Epithelial cell of proximal tubule (primary cell): ENCODE measurements around the gene PXDN. TPM values are rescaled to one million over a fixed set of nuclear protein-coding genes. Genes with fewer than 3 reads are reported as not detected.

ENCODE experiments used
- DNase-seq: peaks from one replicate; pipeline ENCODE4 v3.0.0-alpha.2; 2011; ENCODE audit warnings: low read depth
- H3K4me3 ChIP-seq: 2 replicates; pipeline ENCODE4 v1.5.1; 2011; ENCODE audit warnings: low read depth, mild to moderate bottlenecking, low read length
- total RNA-seq: library from RNA; depleted of rRNA; stranded (reverse); fragments of >200 nt; gene quantifications from 2 replicates; pipeline ENCODE4 v1.2.3, GENCODE V29; 2015
- TF ChIP-seq, protein P1 (sequence below): conservative IDR thresholded peaks from 2 replicates; pipeline ENCODE4 v1.5.1; 2012; ENCODE audit warnings: low read depth, mild to moderate bottlenecking, low read length

The PXDN gene
- total RNA-seq, 1 donor from 2014 or later: 197 TPM

DNA sequence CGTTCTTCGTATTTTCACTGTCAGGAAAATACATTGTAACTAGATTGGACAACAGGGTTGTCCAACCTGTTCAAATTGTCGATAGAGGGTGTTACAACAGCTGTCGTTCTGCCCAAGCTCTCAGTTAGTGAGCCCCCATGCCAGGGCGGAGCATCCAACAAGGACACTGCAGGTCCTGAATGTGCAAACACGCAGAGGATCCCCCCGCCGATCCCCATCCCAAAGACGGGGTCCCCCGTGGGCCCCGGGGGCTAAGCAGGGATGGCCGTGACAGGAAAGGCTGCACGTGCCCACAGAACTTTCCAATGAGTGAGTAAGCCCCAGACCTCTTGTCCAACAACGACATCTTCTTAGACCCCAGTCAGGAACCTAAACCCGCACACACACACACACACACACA lies 140.8 kb downstream of the PXDN start:
- TF ChIP-seq, protein P1, sequence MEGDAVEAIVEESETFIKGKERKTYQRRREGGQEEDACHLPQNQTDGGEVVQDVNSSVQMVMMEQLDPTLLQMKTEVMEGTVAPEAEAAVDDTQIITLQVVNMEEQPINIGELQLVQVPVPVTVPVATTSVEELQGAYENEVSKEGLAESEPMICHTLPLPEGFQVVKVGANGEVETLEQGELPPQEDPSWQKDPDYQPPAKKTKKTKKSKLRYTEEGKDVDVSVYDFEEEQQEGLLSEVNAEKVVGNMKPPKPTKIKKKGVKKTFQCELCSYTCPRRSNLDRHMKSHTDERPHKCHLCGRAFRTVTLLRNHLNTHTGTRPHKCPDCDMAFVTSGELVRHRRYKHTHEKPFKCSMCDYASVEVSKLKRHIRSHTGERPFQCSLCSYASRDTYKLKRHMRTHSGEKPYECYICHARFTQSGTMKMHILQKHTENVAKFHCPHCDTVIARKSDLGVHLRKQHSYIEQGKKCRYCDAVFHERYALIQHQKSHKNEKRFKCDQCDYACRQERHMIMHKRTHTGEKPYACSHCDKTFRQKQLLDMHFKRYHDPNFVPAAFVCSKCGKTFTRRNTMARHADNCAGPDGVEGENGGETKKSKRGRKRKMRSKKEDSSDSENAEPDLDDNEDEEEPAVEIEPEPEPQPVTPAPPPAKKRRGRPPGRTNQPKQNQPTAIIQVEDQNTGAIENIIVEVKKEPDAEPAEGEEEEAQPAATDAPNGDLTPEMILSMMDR: no peak
- no peak for DNase-seq
- H3K4me3 ChIP-seq: no peak overlapping the region

DNA sequence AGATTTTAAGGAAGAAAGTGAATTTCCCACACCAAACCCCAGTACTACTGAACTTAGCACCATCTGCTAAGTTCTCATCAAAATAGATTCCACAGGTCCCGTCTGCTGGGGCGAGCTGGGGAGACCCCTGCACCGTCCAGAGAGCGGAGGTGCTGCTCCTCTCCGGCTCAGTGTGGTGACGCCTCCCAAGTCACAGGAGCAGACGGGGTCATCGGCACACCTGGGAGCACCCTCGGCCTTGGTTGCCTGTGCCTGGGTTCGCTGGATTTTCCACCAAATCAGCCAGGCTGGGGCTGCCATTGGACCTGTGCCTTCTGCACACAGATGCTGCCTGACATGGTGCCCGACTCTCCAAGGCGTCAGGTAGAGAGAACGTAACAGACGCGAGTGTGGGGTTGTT lies 141.3 kb downstream of the PXDN start:
- no peak for DNase-seq
- H3K4me3 ChIP-seq: no peak overlapping the region
- TF ChIP-seq, protein P1: no peak

DNA sequence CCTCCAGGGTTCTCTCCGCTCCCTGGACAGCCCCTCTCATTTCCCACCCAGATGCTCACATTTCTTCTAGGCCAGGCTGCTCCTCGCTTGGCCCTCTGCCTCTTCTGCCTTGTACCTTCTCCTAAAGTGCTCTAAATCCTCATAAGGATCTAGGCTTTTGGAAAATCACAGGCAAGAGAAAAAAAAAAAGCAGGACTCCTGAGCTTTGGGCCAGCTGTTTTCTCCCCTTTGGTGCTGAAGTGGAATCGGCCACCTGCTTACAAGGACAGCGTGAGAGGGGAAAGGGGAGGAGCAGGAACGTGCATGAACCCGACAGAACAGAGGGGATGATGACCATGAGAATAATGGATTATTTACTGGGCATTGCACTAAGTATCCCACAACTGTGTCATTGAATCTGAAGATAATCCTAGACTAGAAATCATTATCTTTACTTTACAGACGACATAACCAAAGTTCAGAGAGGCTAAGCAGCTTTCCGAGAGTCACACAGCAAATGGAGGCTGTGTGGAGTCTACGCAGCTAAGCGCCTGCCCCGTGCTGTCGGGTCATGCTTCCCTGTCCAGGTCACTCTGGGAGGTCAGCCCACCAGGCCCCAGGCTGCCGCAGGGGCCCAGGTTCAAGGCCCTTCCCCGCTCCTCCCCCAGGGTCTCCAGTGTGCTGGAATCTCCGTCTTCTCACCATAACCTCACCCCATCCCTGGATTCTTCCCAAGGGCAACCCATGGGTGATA lies 141.9 kb downstream of the PXDN start:
- DNase-seq: no peak
- TF ChIP-seq, protein P1: no peak
- H3K4me3 ChIP-seq: no peak overlapping the region

DNA sequence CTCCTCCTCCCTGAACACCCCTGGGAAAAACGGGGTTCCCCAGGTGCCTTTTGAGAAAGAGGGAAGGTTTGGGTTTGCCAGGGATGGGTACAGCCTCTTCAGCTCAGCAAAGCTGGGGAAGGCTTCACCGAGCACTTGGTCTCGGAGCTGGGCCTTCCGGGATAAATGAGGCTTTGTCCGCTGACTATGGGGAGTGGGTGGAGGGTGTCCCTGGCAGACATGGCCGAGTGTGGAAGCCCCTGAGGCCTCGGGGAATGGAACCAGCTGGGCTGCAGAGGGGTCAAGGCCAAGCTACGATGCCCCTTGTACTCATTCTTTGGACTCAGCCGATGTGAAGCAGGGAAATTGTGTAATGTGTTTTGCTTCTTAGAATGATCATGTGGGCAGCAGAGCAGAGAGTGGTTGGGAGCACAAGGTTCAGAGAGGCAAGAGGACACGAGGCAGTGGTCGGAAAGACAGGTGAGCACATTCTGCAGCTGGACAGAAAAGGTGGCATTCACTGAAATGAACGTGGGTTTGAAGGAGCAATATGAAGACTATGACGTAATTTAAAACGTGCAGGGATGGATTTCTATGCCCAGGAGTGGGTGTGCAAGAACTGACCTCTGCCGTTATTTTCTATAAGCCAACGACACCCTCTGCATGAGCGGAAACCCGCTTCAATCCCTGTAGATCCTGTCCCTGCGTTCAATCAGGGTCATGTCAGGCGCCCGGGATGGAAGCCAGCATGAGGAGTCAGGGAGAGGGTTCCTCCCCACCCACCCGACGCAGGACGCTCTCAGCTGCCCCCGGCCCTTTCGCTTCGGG lies 142.6 kb downstream of the PXDN start:
- DNase-seq: peak; percentile 66
- H3K4me3 ChIP-seq: no peak overlapping the region
- TF ChIP-seq, protein P1: no peak

DNA sequence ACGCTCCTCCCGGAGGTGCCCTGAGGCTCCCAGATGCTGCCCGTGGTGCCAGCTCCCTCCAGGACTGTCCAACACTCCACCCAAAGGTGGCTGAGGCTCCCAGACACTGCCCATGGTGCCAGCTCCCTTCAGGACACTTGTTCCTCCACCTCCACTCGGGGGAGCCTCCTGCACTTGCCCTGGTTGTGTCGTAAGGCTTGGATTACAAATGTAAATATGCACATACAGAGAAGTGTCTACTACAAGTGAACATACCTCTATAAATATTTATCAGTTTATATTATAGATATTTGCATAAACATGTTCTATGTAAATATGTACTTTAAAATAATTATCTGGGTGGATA lies 143.3 kb downstream of the PXDN start:
- DNase-seq: no peak
- H3K4me3 ChIP-seq: no peak overlapping the region
- TF ChIP-seq, protein P1: no peak

DNA sequence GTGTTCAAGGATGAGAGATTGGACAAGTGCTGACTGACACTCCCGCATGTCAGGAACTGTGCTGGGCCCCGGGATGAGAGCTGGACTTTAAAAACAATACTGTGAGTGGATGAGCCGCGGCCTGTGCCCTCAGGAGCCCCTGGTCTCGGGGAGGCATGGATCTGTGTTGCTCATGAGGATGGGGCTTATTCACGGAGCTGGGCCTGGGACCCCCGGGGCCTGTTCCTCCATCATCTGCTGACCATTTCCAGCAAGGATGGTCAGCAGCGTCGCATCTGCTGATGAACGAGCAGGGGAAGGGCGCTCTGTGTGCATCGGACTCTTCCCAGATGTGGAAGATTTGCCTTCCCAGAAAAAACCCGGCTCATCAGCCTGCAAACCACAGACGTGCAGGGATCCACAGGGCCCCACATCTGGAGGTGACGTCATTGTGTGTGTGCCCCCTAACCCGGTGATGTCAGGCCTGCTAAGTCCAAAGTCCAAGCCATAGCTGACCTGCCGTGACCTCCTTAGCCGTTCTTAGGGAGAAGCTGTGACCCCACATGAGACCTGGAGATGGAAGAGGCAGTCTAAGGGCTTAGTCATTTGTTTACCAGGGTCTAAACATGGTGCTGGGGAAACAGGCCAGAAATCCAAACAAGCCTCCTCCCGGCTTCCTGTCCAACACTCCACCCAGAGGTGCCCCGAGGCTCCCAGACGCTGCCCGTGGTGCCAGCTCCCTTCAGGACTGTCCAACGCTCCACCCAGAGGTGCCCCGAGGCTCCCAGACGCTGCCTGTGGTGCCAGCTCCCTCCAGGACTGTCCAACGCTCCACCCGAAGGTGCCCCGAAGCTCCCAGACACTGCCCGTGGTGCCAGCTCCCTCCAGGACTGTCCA lies 143.9 kb downstream of the PXDN start:
- TF ChIP-seq, protein P1: no peak
- no peak overlapping the region for H3K4me3 ChIP-seq
- DNase-seq: no peak
